HepG2 (cell line): ENCODE data around the gene LILRB3. TPM values are rescaled to one million over a fixed set of nuclear protein-coding genes. Genes with fewer than 3 reads are reported as not detected.
A peak's percentile ranks its signal among the peaks of the same experiment; 100 is the strongest.

Experiments
- ATAC-seq: fragments of 200-7000 bp; cut with Tn5 transposase; 3 replicates; pipeline ENCODE4 v1.9.1; 2020; ENCODE audit warnings: mild to moderate bottlenecking, moderate library complexity
- BruUV-seq: library from RNA; stranded (reverse); fragments of 400-500 nt; replicated peaks from 2 replicates; lab custom pipeline; 2021; lab: Mats Ljungman, UMichigan
- CTCF ChIA-PET: fragments of 300-600 bp; formaldehyde crosslinking; extraction: SDS; loops from one replicate; lab custom pipeline; 2021; ENCODE audit warnings: low total read pairs, inconsistent platforms, low intra/inter-chr PET ratio; lab: Yijun Ruan, JAX
- POLR2A ChIA-PET: fragments of 350-600 bp; sonication (Branson Sonifier 250); formaldehyde crosslinking; loops from one replicate; lab custom pipeline; 2020; ENCODE audit warnings: antibody characterized with exemption, inconsistent platforms; lab: Yijun Ruan, JAX
- DNase-seq: peaks from one replicate; pipeline ENCODE4 v3.0.0-alpha.2; 2015; ENCODE audit warnings: low spot score
- FAIRE-seq: peaks from 3 replicates; lab custom pipeline; 2011; peaks lifted over from hg19 to GRCh38; lab: Jason Lieb, UNC
- H2AFZ ChIP-seq: one replicate; pipeline ENCODE4 v1.6.1; 2011; ENCODE audit warnings: low read length, inconsistent platforms
- H3K27ac ChIP-seq: fragments of 300-600 bp; 3 replicates; pipeline ENCODE4 v1.8.0; 2011; ENCODE audit warnings: mixed run types, mild to moderate bottlenecking, mixed read lengths, low read length, inconsistent platforms; ENCODE audit not compliant: insufficient read depth; ENCODE audit errors: extremely low read length
- H3K27me3 ChIP-seq, 2 experiments: fragments of 200-600 bp in 1 of 2; 2 replicates in 1 of 2; 3 replicates in 1 of 2; pipeline versions ENCODE4 v1.6.0 to v1.8.0; 2011; ENCODE audit warnings: low read length in 2 of 2, mild to moderate bottlenecking in 2 of 2, moderate library complexity in 2 of 2, inconsistent platforms in 1 of 2; ENCODE audit not compliant: insufficient read depth in 2 of 2, control insufficient read depth in 1 of 2
- H3K36me3 ChIP-seq, 2 experiments: fragments of 200-600 bp in 1 of 2; replicated peaks in 1 of 2; 2 replicates in 1 of 2; 3 replicates in 1 of 2; pipeline versions ENCODE4 v1.5.1 to v1.8.0; 2011; ENCODE audit warnings: low read length in 2 of 2, inconsistent platforms in 1 of 2; ENCODE audit not compliant: insufficient read depth in 2 of 2, control insufficient read depth in 1 of 2
- H3K4me1 ChIP-seq: 2 replicates; pipeline ENCODE4 v1.5.1; 2012; ENCODE audit warnings: low read length, inconsistent platforms; ENCODE audit not compliant: insufficient read depth
- H3K4me2 ChIP-seq: 2 replicates; pipeline ENCODE4 v1.6.0; 2011; ENCODE audit warnings: low read depth, low read length, inconsistent platforms
- H3K4me3 ChIP-seq, 3 experiments: fragments of 200-600 bp in 1 of 3; sonication (generic), shearing (Covaris generic) in 1 of 3; replicated peaks in 1 of 3; 2 replicates each; pipeline ENCODE4 v1.5.1; 2011 to 2016; ENCODE audit warnings: low read length in 3 of 3, inconsistent platforms in 2 of 3, low read depth in 2 of 3, mild to moderate bottlenecking in 2 of 3, control low read depth in 1 of 3, mixed read lengths in 1 of 3; ENCODE audit not compliant: insufficient read depth in 1 of 3
- H3K79me2 ChIP-seq: one replicate; pipeline ENCODE4 v1.6.1; 2011; ENCODE audit warnings: low read length, inconsistent platforms; ENCODE audit not compliant: insufficient read depth
- H3K9ac ChIP-seq: 2 replicates; pipeline ENCODE4 v1.6.0; 2011; ENCODE audit warnings: mild to moderate bottlenecking, low read depth, low read length, inconsistent platforms; ENCODE audit not compliant: insufficient read depth
- H3K9me3 ChIP-seq: 2 replicates; pipeline ENCODE4 v1.5.1; 2012; ENCODE audit warnings: mild to moderate bottlenecking, low read length
- H4K20me1 ChIP-seq: 2 replicates; pipeline ENCODE4 v1.6.0; 2011; ENCODE audit warnings: inconsistent platforms, mild to moderate bottlenecking, low read length, moderate library complexity; ENCODE audit not compliant: insufficient read depth
- WGBS: methylation state at CpG from one replicate; pipeline ENCODE4 v1.1.6; 2017; ENCODE audit warnings: low lambda C conversion rate; 5-methylcytosine and 5-hydroxymethylcytosine counted together
- in situ Hi-C: cut with HindIII; loops from 2 replicates; pipeline ENCODE4 v1.10.0; 2017; ENCODE audit warnings: low pct_unique_long_range_greater_than_20kb; ENCODE audit not compliant: extremely low pct_ligation_motif_present
- intact Hi-C: fragments of 100-400 bp; cut with micrococcal nuclease; formaldehyde crosslinking; loops from one replicate; pipeline ENCODE4 v1.10.0; 2022; ENCODE audit not compliant: unreplicated experiment
- polyA plus RNA-seq, 8 experiments: library from polyadenylated mRNA; depleted of rRNA in 3 of 8; stranded (reverse) in 7 of 8; unstranded in 1 of 8; fragments of >200 nt; fragmentation: Illumina TruSeq in 4 of 8; extraction: Trizol in 4 of 8; gene quantifications; 2 replicates each; pipeline versions ENCODE4 v1.2.1 to v1.2.3, GENCODE V29; 2011 to 2016; ENCODE audit warnings: low read depth in 4 of 8, missing spikeins in 1 of 8, mixed read lengths in 1 of 8; ENCODE audit not compliant: insufficient read depth in 1 of 8
- total RNA-seq, 5 experiments: library from RNA; depleted of rRNA; stranded (reverse); fragments of >200 nt; fragmentation: Illumina TruSeq; extraction: Trizol; gene quantifications; 2 replicates each; pipeline ENCODE4 v1.2.3, GENCODE V29; 2016; ENCODE audit warnings: low read depth in 1 of 5
- TF ChIP-seq, protein P1 (sequence below): sonication (generic); formaldehyde crosslinking; IDR thresholded peaks from 2 replicates; pipeline ENCODE4 v1.4.0; 2020; ENCODE audit warnings: mild to moderate bottlenecking, missing genetic modification reagents
- TF ChIP-seq, protein P2 (sequence below): sonication (generic); formaldehyde crosslinking; IDR thresholded peaks from 2 replicates; pipeline ENCODE4 v1.5.1; 2020; ENCODE audit warnings: mild to moderate bottlenecking, missing genetic modification reagents, moderate library complexity

The LILRB3 gene
- total and polyA plus RNA-seq, 2 of the 13 experiments (the other 11 are each of a cell fraction or from before 2014, with no cell fraction given) = 0.22 TPM; not detected in 1

DNA sequence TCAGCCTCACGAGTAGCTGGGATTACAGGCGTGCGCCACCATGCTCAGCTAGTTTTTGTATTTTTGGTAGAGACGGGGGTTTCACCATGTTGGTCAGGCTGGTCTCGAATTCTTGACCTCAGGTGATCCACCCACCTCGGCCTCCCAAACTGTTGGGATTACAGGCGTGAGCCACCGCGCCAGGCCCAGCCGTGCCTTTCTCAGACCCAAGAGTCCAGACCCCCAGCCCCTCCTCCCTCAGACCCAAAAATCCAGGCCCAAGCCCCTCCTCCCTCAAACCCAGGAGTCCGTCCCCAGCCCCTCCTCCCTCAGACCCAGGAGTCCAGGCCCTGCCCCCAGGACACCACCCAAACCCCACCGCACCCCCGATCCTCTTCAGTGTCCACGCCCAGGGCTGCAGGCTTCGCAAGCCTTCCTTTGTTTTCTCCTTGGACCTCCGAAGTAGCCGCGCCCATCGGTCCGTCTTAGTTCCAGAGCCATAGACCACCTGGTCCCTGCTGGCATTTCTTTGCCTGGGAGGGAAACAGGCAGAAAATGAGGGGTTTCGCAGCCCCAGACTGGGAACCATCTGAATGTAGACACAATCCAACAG, 53.6 kb downstream of the LILRB3 start:
- Histone ChIP-seq H3K79me2 (no peaks in the 10 kb centered on the region), H3K36me3 (no peaks in the 10 kb centered on the region), H2AFZ (no peak overlapping the region), H4K20me1 (no peaks in the 10 kb centered on the region), H3K4me1 (peaks cover 12% of the 10 kb centered on the region; the same call in 1 of the 2 replicates), H3K9ac (no peak overlapping the region), H3K4me3 (no peak overlapping the region), H3K27me3 (no peaks in the 10 kb centered on the region), H3K4me2 (no peak overlapping the region), H3K9me3 (no peaks in the 10 kb centered on the region), H3K27ac (no peak overlapping the region)
- ChIA-PET POLR2A (interaction anchor here (0.6 kb wide), 1 partner anchor 30 kb away, joined by 3 read pairs; no protein-coding TSS in a partner anchor), CTCF (interaction anchor here (1.1 to 1.4 kb wide), 3 partner anchors 62 to 156 kb away, joined by 3 to 18 read pairs (median 7); no protein-coding TSS in a partner anchor)
- no peak for DNase-seq
- in situ Hi-C loops = no loop called here
- intact Hi-C loops = loop anchor here (2.0 kb wide), 1 partner anchor 62 kb away; no protein-coding TSS in a partner anchor
- 88% methylated on average over 16 of the region's 21 CpGs for WGBS
- BruUV-seq = no TSS peak
- TF ChIP-seq, protein P1, sequence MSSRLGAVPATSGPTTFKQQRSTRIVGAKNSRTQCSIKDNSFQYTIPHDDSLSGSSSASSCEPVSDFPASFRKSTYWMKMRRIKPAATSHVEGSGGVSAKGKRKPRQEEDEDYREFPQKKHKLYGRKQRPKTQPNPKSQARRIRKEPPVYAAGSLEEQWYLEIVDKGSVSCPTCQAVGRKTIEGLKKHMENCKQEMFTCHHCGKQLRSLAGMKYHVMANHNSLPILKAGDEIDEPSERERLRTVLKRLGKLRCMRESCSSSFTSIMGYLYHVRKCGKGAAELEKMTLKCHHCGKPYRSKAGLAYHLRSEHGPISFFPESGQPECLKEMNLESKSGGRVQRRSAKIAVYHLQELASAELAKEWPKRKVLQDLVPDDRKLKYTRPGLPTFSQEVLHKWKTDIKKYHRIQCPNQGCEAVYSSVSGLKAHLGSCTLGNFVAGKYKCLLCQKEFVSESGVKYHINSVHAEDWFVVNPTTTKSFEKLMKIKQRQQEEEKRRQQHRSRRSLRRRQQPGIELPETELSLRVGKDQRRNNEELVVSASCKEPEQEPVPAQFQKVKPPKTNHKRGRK = 0 out of 2 replicates have a peak, but pooled peaks have one; percentile 69
- TF ChIP-seq, protein P2, sequence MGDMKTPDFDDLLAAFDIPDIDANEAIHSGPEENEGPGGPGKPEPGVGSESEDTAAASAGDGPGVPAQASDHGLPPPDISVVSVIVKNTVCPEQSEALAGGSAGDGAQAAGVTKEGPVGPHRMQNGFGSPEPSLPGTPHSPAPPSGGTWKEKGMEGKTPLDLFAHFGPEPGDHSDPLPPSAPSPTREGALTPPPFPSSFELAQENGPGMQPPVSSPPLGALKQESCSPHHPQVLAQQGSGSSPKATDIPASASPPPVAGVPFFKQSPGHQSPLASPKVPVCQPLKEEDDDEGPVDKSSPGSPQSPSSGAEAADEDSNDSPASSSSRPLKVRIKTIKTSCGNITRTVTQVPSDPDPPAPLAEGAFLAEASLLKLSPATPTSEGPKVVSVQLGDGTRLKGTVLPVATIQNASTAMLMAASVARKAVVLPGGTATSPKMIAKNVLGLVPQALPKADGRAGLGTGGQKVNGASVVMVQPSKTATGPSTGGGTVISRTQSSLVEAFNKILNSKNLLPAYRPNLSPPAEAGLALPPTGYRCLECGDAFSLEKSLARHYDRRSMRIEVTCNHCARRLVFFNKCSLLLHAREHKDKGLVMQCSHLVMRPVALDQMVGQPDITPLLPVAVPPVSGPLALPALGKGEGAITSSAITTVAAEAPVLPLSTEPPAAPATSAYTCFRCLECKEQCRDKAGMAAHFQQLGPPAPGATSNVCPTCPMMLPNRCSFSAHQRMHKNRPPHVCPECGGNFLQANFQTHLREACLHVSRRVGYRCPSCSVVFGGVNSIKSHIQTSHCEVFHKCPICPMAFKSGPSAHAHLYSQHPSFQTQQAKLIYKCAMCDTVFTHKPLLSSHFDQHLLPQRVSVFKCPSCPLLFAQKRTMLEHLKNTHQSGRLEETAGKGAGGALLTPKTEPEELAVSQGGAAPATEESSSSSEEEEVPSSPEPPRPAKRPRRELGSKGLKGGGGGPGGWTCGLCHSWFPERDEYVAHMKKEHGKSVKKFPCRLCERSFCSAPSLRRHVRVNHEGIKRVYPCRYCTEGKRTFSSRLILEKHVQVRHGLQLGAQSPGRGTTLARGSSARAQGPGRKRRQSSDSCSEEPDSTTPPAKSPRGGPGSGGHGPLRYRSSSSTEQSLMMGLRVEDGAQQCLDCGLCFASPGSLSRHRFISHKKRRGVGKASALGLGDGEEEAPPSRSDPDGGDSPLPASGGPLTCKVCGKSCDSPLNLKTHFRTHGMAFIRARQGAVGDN = no peak
- no peak for FAIRE-seq
- no peak for ATAC-seq
